Renal cortex interstitium (tissue), 3 donors: ENCODE measurements around the gene OFD1. TPM values are rescaled to one million over a fixed set of nuclear protein-coding genes. Genes with fewer than 3 reads are reported as not detected.

Experiments used
- polyA plus RNA-seq, 3 donors: library from polyadenylated mRNA; unstranded; fragments of 120-200 nt; gene quantifications; one replicate each; pipeline ENCODE4 v1.2.1, GENCODE V29; 2013; ENCODE audit not compliant: insufficient read length in 3 of 3

Gene OFD1
- polyA plus RNA-seq, 3 donors = 35.5 to 72.5 (median 43.3) TPM

Other genes starting within 250 kb of the OFD1 start
- 10 to 100 TPM; 18.3 to 19.5 (median 19.2) TPM for gene EGFL6, start 165.1 kb upstream of the OFD1 start, polyA plus RNA-seq
- 1 to 10 TPM; 5.5 to 6.1 (median 6.0) TPM for gene TCEANC, start 81.6 kb upstream of the OFD1 start, polyA plus RNA-seq
- gene RAB9A, start 45.6 kb upstream of the OFD1 start, polyA plus RNA-seq = 10 to 100 TPM; 22.9 to 29.3 (median 25.4) TPM
- gene TRAPPC2, start 128 bp upstream of the OFD1 start, polyA plus RNA-seq = 10 to 100 TPM; 13.7 to 25.8 (median 21.4) TPM
- gene GPM6B, start 82.3 kb downstream of the OFD1 start, polyA plus RNA-seq = 10 to 100 TPM; 18.9 to 24.4 (median 21.8) TPM